ENCODE measurements around the gene TMEM250.

TMEM250 gene

DNA sequence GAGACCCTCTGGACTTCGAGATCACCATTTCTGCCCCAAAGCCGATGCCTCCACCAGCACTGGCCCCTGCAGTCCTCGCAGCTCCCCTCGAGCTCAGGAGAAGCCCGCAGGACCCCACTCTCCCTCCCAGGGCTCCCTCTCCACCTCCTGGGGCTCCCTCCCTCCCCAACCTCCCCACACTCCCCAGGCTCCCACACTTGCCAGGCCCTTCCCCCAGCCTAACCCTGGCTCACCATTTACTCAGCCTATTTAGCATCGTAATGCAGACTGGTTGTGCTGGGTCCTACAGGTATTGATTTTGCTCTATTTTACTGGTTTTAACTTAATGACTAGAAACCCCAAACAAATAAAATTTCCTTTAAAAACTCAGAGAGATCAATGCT lies 23.7 kb upstream of the TMEM250 start:
- TF ChIP-seq POLR2A (IDR thresholded peaks at IDR 0.05; ENCODE audit: low read depth, low read length) (no peak), SPI1 (IDR thresholded peaks at IDR 0.05; ENCODE audit: low read depth, low read length) (no peak), TAF1 (IDR thresholded peaks at IDR 0.05; ENCODE audit: low read depth, low read length) (no peak), POLR2AphosphoS5 (IDR thresholded peaks at IDR 0.05; ENCODE audit: low read depth, low read length) (no peak), PAX5 (IDR thresholded peaks at IDR 0.05; ENCODE audit: insufficient read depth, low read length, severe bottlenecking) (no peak), POU2F2 (IDR thresholded peaks at IDR 0.05; ENCODE audit: low read depth, low read length) (no peak)
- FAIRE-seq (no peak), DNase-seq (ENCODE audit: insufficient read length, low spot score) (no peak)

- FAIRE-seq: no peak
- DNase-seq (ENCODE audit: insufficient read length, low spot score): no peak
- TF ChIP-seq SPI1 (IDR thresholded peaks at IDR 0.05; ENCODE audit: low read depth, low read length) (no peak), POLR2A (IDR thresholded peaks at IDR 0.05; ENCODE audit: low read depth, low read length) (no peak), PAX5 (IDR thresholded peaks at IDR 0.05; ENCODE audit: insufficient read depth, low read length, severe bottlenecking) (no peak), POU2F2 (IDR thresholded peaks at IDR 0.05; ENCODE audit: low read depth, low read length) (no peak), TAF1 (IDR thresholded peaks at IDR 0.05; ENCODE audit: low read depth, low read length) (no peak), POLR2AphosphoS5 (IDR thresholded peaks at IDR 0.05; ENCODE audit: low read depth, low read length) (no peak)
Observed at GRCh38 chr9:136141682-136142413, 23.2 kb upstream of the TMEM250 start.

- TF ChIP-seq POU2F2 (IDR thresholded peaks at IDR 0.05; ENCODE audit: low read depth, low read length): no peak
- no peak for TF ChIP-seq POLR2A (IDR thresholded peaks at IDR 0.05; ENCODE audit: low read depth, low read length)
- no peak for DNase-seq (ENCODE audit: insufficient read length, low spot score)
- no peak for FAIRE-seq
Observed at GRCh38 chr9:136140966-136141365, 22.3 kb upstream of the TMEM250 start.

- DNase-seq (ENCODE audit: insufficient read length, low spot score) (no peak), FAIRE-seq (no peak)
- TF ChIP-seq PAX5 (IDR thresholded peaks at IDR 0.05; ENCODE audit: insufficient read depth, low read length, severe bottlenecking) (no peak), POLR2A (IDR thresholded peaks at IDR 0.05; ENCODE audit: low read depth, low read length) (no peak), TAF1 (IDR thresholded peaks at IDR 0.05; ENCODE audit: low read depth, low read length) (no peak), POLR2AphosphoS5 (IDR thresholded peaks at IDR 0.05; ENCODE audit: low read depth, low read length) (no peak), POU2F2 (IDR thresholded peaks at IDR 0.05; ENCODE audit: low read depth, low read length) (no peak), SPI1 (IDR thresholded peaks at IDR 0.05; ENCODE audit: low read depth, low read length) (no peak)
Observed at GRCh38 chr9:136140046-136140445, 21.4 kb upstream of the TMEM250 start.

DNA sequence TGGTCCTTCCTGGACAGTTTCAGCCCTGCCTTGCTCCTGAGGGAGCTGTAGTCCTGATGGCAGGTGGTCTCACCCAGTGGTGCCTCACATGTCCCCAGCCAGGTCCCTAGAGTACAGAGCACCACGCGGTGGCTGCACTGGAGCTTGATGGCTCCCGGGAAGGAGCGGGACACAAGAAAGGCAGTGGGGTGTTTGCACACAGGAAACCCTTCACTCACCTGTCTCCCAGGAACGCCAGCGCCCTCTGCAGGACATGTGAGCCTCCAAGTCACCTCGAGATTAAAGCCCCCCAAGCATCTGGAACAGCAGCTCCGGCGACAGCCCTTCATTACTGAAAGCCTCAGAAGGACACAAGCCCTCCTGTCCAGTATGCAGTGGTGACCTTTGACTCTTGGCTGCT lies 19.9 kb upstream of the TMEM250 start:
- TF ChIP-seq PAX5 (IDR thresholded peaks at IDR 0.05; ENCODE audit: insufficient read depth, low read length, severe bottlenecking) (no peak), POLR2AphosphoS5 (IDR thresholded peaks at IDR 0.05; ENCODE audit: low read depth, low read length) (no peak), TAF1 (IDR thresholded peaks at IDR 0.05; ENCODE audit: low read depth, low read length) (no peak), POU2F2 (IDR thresholded peaks at IDR 0.05; ENCODE audit: low read depth, low read length) (no peak), SPI1 (IDR thresholded peaks at IDR 0.05; ENCODE audit: low read depth, low read length) (no peak), POLR2A (IDR thresholded peaks at IDR 0.05; ENCODE audit: low read depth, low read length) (no peak)
- FAIRE-seq: peak; percentile 60
- peak; percentile 71 for DNase-seq (ENCODE audit: insufficient read length, low spot score)

DNA sequence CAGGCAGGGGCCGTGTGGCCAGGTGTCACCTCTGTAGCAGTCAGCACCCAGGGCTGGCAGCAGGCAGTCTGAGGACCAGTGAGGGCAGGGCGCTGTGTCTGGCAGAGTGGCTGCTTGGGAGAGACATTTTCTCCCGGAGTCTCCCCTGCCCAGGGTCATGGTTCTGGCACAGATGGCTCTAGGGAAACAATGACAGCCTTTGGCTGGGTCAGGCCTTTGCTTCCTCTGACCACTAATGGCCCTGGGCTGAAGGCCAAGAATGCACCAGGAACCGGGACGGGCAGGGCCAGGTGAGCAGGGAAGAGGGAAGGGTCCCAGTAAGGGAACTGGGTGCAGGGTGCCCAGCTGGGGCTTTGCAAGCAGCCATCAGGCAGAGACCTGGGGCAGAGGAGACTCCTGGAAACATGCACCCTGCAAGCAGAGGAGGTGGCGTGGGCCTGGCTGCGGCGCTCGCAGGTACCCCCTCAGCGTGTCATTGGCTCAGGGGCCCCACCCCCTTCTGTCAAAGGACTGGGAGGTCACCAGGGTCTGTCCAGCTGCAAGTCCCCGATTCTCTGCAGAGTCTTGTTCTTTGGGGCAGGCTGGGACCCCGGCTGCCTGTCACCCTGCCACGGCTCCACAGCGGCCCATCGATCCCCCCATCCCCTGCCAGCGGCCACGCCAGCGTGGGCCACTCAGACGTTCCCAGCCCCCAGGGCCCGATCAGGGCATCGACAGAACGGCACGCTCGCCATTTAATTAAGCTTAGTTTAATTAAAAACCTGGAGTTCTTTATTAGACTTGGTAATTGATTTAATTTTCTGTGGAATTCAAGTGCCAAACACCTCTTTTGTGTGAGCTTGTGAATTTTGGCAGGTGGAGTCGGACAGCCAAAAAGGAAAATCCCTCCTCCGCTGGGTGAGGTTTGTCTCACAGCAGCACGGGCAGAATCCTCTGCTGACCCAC lies 18.9 kb upstream of the TMEM250 start:
- DNase-seq (ENCODE audit: insufficient read length, low spot score) (no peak), FAIRE-seq (no peak)
- no peak for TF ChIP-seq POLR2A (IDR thresholded peaks at IDR 0.05; ENCODE audit: low read depth, low read length)
- no peak for TF ChIP-seq TAF1 (IDR thresholded peaks at IDR 0.05; ENCODE audit: low read depth, low read length)
- no peak for TF ChIP-seq POLR2AphosphoS5 (IDR thresholded peaks at IDR 0.05; ENCODE audit: low read depth, low read length)
- TF ChIP-seq PAX5 (IDR thresholded peaks at IDR 0.05; ENCODE audit: insufficient read depth, low read length, severe bottlenecking): no peak
- TF ChIP-seq SPI1 (IDR thresholded peaks at IDR 0.05; ENCODE audit: low read depth, low read length): no peak
- TF ChIP-seq POU2F2 (IDR thresholded peaks at IDR 0.05; ENCODE audit: low read depth, low read length): no peak

DNA sequence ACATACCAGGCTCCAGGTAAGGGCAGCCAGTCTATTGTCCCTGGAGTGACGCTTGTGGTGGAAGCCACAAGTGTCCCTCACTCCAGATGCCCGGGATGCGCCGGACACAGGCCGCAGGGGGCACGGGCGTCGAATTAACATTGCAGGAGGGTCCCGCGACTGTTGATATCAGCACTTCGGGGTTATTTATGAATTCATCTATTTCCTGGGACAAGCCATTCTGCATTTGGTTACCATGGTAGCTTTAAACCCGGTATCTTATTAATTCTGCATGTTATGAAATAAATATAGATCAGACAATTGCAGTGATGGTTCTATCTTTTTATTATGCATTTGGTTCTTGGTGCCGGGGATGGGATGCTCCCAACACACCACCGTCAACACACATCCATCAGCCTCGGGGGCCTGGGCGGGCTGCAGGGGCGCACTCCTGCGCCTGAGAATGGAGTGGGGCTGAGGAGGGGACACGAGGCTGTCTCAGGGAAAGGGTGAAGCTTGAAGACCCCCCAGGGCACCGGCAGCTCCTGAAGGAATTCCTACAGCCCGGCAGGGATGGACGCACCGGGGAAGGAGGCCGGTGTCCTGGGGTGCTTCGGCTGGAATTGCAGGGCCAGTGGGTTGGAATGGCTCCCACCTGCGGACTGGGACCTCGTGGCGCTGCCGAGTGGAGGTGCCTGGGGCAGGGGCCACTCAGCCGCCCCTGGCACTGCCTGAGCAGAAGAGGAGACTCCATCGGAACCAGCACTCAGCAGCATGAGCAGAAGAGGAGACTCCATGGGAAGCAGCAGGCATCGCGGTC lies 17.7 kb upstream of the TMEM250 start:
- no peak for FAIRE-seq
- TF ChIP-seq PAX5 (IDR thresholded peaks at IDR 0.05; ENCODE audit: insufficient read depth, low read length, severe bottlenecking) (no peak), POLR2A (IDR thresholded peaks at IDR 0.05; ENCODE audit: low read depth, low read length) (no peak)
- DNase-seq (ENCODE audit: insufficient read length, low spot score): no peak

DNA sequence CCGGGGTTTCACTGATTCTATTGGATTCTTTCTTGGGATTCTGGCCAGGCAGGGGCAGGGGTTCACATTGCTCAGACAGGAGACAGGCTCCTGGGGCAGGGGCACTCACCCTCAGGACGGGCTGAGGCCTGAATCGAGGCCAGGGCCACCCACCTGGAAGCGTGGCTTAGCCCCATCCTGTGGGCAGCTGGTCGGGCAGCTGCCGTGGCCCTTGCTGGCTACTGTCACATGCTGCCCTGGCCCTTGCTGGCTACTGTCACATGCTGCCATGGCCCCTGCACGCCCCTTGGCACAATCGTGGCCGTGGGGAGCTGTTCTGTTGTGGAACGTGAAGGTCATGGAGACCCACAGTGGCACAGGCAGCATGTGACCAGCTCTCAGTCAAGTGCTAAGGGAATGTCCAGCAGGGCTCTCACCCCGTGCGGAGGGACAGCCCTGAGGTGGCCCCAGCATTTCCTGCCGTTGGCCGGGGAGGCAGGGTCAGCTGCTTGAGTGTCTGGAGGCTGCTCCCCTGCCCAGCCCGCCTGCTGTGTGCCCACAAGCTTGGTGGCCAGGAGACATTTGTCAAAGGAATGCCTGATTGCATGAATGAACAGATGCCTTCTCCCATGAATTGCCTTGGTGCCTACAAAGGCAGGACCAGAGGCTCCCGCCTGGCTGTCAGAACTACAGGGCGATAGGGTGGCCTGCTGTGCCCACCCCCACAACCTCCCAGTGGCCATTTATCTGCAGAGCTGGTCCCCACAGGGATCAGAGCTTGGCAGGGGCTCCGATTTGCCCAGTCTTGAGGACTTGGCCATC lies 16.9 kb upstream of the TMEM250 start:
- DNase-seq (ENCODE audit: insufficient read length, low spot score): no peak
- FAIRE-seq: no peak
- TF ChIP-seq SPI1 (IDR thresholded peaks at IDR 0.05; ENCODE audit: low read depth, low read length) (no peak), TAF1 (IDR thresholded peaks at IDR 0.05; ENCODE audit: low read depth, low read length) (no peak), POLR2A (IDR thresholded peaks at IDR 0.05; ENCODE audit: low read depth, low read length) (no peak), POU2F2 (IDR thresholded peaks at IDR 0.05; ENCODE audit: low read depth, low read length) (no peak), POLR2AphosphoS5 (IDR thresholded peaks at IDR 0.05; ENCODE audit: low read depth, low read length) (no peak), PAX5 (IDR thresholded peaks at IDR 0.05; ENCODE audit: insufficient read depth, low read length, severe bottlenecking) (no peak)
